ENCODE data around the gene PTPRC. TPM values are rescaled to one million over a fixed set of nuclear protein-coding genes. Genes with fewer than 3 reads are reported as not detected.

PTPRC gene
- total and polyA plus RNA-seq, 9 donors = 1.9 to 17.5 (median 6.9) TPM

DNA sequence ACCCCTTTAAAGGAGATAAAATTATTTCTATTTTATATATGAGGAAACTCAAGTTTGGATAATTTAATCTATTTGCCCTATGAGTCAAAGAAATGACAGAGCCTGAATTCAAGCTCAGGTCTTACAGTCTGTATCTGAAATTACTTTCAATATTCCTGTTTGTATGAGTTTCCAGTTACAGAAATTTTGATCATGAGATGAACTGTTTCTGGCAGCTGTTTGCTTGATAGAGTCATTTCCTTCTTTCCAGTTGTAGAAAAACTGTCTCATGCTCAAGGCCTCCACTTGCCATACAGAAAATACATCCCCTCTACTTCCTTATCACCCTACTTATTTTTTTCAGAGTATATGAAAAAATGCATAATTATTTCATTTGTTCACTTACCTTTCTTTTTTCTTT lies 87.6 kb downstream of the PTPRC start:
- no peaks in the 10 kb centered on the region for H3K36me3 ChIP-seq
- DNase-seq = no peak
- intact Hi-C loops (cut with DNase I) = no loop called here
- no peaks in the 10 kb centered on the region for H3K4me1 ChIP-seq (ENCODE audit: insufficient read depth)
- TF ChIP-seq CTCF (IDR thresholded peaks at IDR 0.05) = no peak
- no peak for TF ChIP-seq EP300 (IDR thresholded peaks at IDR 0.05)
- TF ChIP-seq POLR2A (IDR thresholded peaks at IDR 0.05) = no peak
- H3K27me3 ChIP-seq = no peaks in the 10 kb centered on the region
- H3K4me3 ChIP-seq = no peak overlapping the region
- H3K27ac ChIP-seq = no peak overlapping the region
- H3K9me3 ChIP-seq = no peaks in the 10 kb centered on the region

DNA sequence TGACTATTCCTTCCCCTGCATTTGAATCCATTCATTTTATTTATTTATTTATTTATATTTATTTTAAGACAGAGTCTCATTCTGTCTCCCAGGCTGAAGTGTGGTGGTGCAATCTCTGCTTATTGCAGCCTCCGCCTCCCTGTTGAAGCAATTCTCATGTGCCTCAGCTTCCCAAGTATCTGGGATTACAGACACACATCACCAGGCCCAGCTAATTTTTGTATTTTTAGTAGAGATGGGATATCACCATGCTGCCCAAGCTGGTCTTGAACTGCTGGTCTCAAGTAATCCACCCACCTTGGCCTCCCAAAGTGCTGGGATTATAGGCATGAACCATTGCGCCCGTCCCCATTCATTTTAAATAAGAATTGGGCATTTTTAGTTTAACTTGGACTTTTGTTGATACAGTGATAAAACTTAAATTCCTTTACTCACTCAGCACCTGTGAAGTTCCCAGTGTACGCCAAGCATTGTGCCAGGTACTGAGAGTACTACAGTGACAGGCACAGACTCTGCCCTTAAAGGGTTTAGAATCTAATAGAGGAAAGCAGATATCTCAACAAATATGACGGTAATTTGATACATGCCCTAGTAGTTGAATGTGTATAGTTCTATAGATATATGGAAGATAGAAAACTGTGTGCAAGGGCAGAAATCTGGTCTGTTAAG lies 90.5 kb downstream of the PTPRC start:
- no peaks in the 10 kb centered on the region for H3K36me3 ChIP-seq
- no peaks in the 10 kb centered on the region for H3K4me1 ChIP-seq (ENCODE audit: insufficient read depth)
- 93 to 97% (median 93%) methylated on average over 5 of the region's 5 CpGs for WGBS, 3 donors
- intact Hi-C loops (cut with DNase I) = no loop called here
- no peak overlapping the region for H3K27ac ChIP-seq
- no peaks in the 10 kb centered on the region for H3K9me3 ChIP-seq
- H3K27me3 ChIP-seq = no peaks in the 10 kb centered on the region
- no peak overlapping the region for H3K4me3 ChIP-seq
- TF ChIP-seq CTCF (IDR thresholded peaks at IDR 0.05) (no peak), EP300 (IDR thresholded peaks at IDR 0.05) (no peak), POLR2A (IDR thresholded peaks at IDR 0.05) (no peak)
- DNase-seq = no peak

DNA sequence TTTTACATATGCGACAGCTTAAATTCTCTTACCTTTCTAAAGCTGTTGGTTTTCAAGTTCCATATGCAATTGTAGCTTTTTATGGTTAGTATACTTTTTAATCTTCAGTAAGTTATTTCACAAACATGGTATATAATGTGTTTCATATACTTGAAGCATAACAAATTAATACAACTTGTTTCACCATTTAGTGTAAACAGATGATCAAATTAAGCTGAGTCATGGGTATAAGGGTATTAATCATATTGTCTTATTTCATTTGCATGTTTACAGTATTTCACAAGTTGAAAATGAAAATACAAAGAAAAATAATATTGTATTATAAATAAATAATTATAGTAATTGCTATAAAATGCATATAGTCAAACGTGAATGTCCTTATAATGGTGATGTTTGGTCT lies 92.1 kb downstream of the PTPRC start:
- Histone ChIP-seq H3K36me3 (no peaks in the 10 kb centered on the region), H3K9me3 (no peaks in the 10 kb centered on the region), H3K27me3 (no peaks in the 10 kb centered on the region), H3K4me1 (ENCODE audit: insufficient read depth) (no peaks in the 10 kb centered on the region), H3K27ac (no peak overlapping the region), H3K4me3 (no peak overlapping the region)
- DNase-seq = no peak
- WGBS, 3 donors = 81 to 89% (median 85%) methylated on average over 2 of the region's 2 CpGs
- intact Hi-C loops (cut with DNase I) = no loop called here
- TF ChIP-seq CTCF (IDR thresholded peaks at IDR 0.05) (no peak), POLR2A (IDR thresholded peaks at IDR 0.05) (no peak), EP300 (IDR thresholded peaks at IDR 0.05) (no peak)

DNA sequence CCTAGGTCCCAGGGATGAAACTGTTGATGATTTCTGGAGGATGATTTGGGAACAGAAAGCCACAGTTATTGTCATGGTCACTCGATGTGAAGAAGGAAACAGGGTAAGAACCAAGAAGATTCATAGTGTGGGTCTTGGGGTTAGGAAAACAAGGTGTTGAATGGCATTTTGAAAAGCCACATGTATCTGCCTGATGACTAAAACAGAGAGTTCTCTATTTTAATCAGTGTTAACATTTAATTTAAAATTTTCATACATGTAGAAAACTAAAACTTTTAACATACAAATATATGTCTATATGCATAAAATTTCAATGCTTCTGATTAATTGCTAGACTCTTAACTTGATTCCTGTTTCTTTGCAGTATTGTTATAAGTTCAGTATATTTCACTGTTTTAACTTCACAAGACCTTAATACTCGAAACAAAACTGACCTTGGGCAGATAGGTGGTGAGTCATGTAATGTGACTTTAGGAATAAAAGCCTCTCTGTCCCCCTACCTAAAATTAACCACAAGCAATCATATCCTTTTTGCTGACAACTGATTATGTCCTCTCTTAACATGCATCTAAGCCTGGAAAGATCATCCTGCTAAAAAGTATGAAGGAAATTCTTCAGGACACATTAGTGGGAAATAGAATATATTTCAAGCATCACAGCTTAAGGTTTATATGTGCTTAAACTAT lies 95.6 kb downstream of the PTPRC start:
- intact Hi-C loops (cut with DNase I) = no loop called here
- Histone ChIP-seq H3K4me1 (ENCODE audit: insufficient read depth) (no peaks in the 10 kb centered on the region), H3K4me3 (no peak overlapping the region), H3K9me3 (no peaks in the 10 kb centered on the region), H3K27ac (no peak overlapping the region), H3K36me3 (no peaks in the 10 kb centered on the region), H3K27me3 (no peaks in the 10 kb centered on the region)
- TF ChIP-seq EP300 (IDR thresholded peaks at IDR 0.05) = no peak
- DNase-seq = no peak
- 5 to 26% (median 7%) methylated on average over 2 of the region's 2 CpGs for WGBS, 3 donors

DNA sequence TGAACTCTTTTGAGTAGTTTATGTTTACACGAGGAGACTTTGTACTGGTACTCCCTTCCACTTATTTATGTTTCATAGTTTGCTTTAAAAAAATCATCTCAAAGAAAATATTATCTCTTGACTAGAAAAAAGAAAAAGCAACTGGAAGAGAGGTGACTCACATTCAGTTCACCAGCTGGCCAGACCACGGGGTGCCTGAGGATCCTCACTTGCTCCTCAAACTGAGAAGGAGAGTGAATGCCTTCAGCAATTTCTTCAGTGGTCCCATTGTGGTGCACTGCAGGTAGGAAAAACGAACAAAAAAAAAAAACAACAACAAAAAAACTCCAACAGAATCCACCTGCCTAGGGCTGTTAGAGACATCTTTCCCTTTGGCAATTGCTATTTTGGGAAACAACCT lies 102.9 kb downstream of the PTPRC start:
- H3K9me3 ChIP-seq = no peaks in the 10 kb centered on the region
- no peak for TF ChIP-seq POLR2A (IDR thresholded peaks at IDR 0.05)
- no peak for TF ChIP-seq CTCF (IDR thresholded peaks at IDR 0.05)
- TF ChIP-seq EP300 (IDR thresholded peaks at IDR 0.05) = no peak
- DNase-seq = no peak
- no peak overlapping the region for H3K27ac ChIP-seq
- no peaks in the 10 kb centered on the region for H3K27me3 ChIP-seq
- intact Hi-C loops (cut with DNase I) = no loop called here
- no peaks in the 10 kb centered on the region for H3K36me3 ChIP-seq
- 11 to 42% (median 22%) methylated on average over 3 of the region's 3 CpGs for WGBS, 3 donors
- no peak overlapping the region for H3K4me3 ChIP-seq
- H3K4me1 ChIP-seq (ENCODE audit: insufficient read depth) = no peaks in the 10 kb centered on the region

Data from ovary (tissue), 9 donors.